SK-N-SH treated with all-trans-retinoic acid at 6 μM for 48 hours (cell line): Measurements from ENCODE around the gene OR7G1.

Source experiments
- ATAC-seq: fragments of 200-7000 bp; cut with Tn5 transposase; 3 replicates; pipeline ENCODE4 v1.9.1; 2020; ENCODE audit warnings: mild to moderate bottlenecking, moderate library complexity
- ARNTL ChIP-seq: fragments of 450-650 bp; formaldehyde crosslinking; IDR thresholded peaks from 2 replicates; pipeline ENCODE4 v1.5.0; 2020; ENCODE audit warnings: low read depth, mild to moderate bottlenecking, moderate library complexity, borderline replicate concordance
- BACH2 ChIP-seq: fragments of 250-450 bp; sonication (Bioruptor Pico); IDR thresholded peaks from 2 replicates; pipeline ENCODE4 v1.9.0; 2021; ENCODE audit warnings: mild to moderate bottlenecking, borderline replicate concordance
- CSDC2 ChIP-seq: fragments of 250-450 bp; sonication (Bioruptor Pico); IDR thresholded peaks from 2 replicates; pipeline ENCODE4 v1.5.0; 2020; ENCODE audit warnings: mild to moderate bottlenecking, moderate library complexity
- ISL1 ChIP-seq: fragments of 250-450 bp; sonication (Bioruptor Pico); IDR thresholded peaks from 2 replicates; pipeline ENCODE4 v2.1.2; 2022; ENCODE audit warnings: mild to moderate bottlenecking, moderate library complexity
- OSR1 ChIP-seq: fragments of 250-450 bp; sonication (Bioruptor Pico); IDR thresholded peaks from 2 replicates; pipeline ENCODE4 v1.8.0; 2022; ENCODE audit warnings: moderate library complexity, mild to moderate bottlenecking, inconsistent platforms
- PPARA ChIP-seq: fragments of 250-450 bp; sonication (Bioruptor Pico); IDR thresholded peaks from 2 replicates; pipeline ENCODE4 v1.5.0; 2020; ENCODE audit warnings: mild to moderate bottlenecking, borderline replicate concordance
- RARB ChIP-seq: fragments of 250-450 bp; sonication (Bioruptor Pico); IDR thresholded peaks from 2 replicates; pipeline ENCODE4 v1.8.0; 2021; ENCODE audit warnings: mild to moderate bottlenecking, moderate library complexity
- SNAI2 ChIP-seq: fragments of 250-450 bp; sonication (Bioruptor Pico); IDR thresholded peaks from 2 replicates; pipeline ENCODE4 v1.5.0; 2020; ENCODE audit warnings: mild to moderate bottlenecking, moderate library complexity
- ZC3H10 ChIP-seq: fragments of 250-450 bp; sonication (Bioruptor Pico); IDR thresholded peaks from 2 replicates; pipeline ENCODE4 v1.5.1; 2021; ENCODE audit warnings: mild to moderate bottlenecking, moderate library complexity
- ZFP30 ChIP-seq: fragments of 450-650 bp; formaldehyde crosslinking; IDR thresholded peaks from 2 replicates; pipeline ENCODE4 v1.5.0; 2022; ENCODE audit warnings: mild to moderate bottlenecking, moderate library complexity
- ZNF70 ChIP-seq: fragments of 450-650 bp; formaldehyde crosslinking; IDR thresholded peaks from 2 replicates; pipeline ENCODE4 v1.5.0; 2020; ENCODE audit warnings: mild to moderate bottlenecking, moderate library complexity
- ZNF8 ChIP-seq: fragments of 450-650 bp; formaldehyde crosslinking; IDR thresholded peaks from 2 replicates; pipeline ENCODE4 v1.5.0; 2020; ENCODE audit warnings: mild to moderate bottlenecking, moderate library complexity
- TF ChIP-seq, protein P1 (sequence below): fragments of 250-450 bp; sonication (Bioruptor Pico); IDR thresholded peaks from 2 replicates; pipeline ENCODE4 v1.5.0; 2020; ENCODE audit warnings: mild to moderate bottlenecking, moderate library complexity
- TF ChIP-seq, protein P2 (sequence below): fragments of 250-450 bp; sonication (Bioruptor Pico); IDR thresholded peaks from 2 replicates; pipeline ENCODE4 v1.5.1; 2020; ENCODE audit warnings: low read depth, mild to moderate bottlenecking, moderate library complexity
- TF ChIP-seq, protein P3 (sequence below): fragments of 250-450 bp; sonication (Bioruptor Pico); IDR thresholded peaks from 2 replicates; pipeline ENCODE4 v1.5.1; 2021; ENCODE audit warnings: mild to moderate bottlenecking, moderate library complexity
- TF ChIP-seq, protein P4 (sequence below): fragments of 250-450 bp; sonication (Bioruptor Pico); IDR thresholded peaks from 2 replicates; pipeline ENCODE4 v1.8.0; 2020; ENCODE audit warnings: mild to moderate bottlenecking, moderate library complexity, borderline replicate concordance

OR7G1 gene

DNA sequence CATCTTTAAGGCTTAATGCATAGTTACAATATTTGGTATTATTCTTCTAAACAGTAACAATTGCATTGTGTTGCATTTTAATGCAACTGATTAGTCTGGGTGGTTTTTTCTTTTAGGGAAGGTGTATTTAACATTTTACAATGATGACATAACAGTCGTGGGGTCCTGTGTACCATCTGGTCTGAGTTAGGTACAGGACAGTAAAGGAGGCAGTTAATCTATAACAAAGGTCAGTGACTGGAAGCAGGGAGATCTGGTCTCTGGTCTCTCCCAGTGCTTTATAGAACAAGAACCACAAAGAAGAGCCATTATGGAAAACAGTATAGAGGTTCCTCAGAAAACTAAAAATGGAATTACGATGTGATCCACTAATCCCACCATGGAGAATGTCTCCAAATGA is 5.6 kb downstream of the OR7G1 start (continued):
- TF ChIP-seq, protein P1, sequence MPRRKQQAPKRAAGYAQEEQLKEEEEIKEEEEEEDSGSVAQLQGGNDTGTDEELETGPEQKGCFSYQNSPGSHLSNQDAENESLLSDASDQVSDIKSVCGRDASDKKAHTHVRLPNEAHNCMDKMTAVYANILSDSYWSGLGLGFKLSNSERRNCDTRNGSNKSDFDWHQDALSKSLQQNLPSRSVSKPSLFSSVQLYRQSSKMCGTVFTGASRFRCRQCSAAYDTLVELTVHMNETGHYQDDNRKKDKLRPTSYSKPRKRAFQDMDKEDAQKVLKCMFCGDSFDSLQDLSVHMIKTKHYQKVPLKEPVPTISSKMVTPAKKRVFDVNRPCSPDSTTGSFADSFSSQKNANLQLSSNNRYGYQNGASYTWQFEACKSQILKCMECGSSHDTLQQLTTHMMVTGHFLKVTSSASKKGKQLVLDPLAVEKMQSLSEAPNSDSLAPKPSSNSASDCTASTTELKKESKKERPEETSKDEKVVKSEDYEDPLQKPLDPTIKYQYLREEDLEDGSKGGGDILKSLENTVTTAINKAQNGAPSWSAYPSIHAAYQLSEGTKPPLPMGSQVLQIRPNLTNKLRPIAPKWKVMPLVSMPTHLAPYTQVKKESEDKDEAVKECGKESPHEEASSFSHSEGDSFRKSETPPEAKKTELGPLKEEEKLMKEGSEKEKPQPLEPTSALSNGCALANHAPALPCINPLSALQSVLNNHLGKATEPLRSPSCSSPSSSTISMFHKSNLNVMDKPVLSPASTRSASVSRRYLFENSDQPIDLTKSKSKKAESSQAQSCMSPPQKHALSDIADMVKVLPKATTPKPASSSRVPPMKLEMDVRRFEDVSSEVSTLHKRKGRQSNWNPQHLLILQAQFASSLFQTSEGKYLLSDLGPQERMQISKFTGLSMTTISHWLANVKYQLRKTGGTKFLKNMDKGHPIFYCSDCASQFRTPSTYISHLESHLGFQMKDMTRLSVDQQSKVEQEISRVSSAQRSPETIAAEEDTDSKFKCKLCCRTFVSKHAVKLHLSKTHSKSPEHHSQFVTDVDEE, result no peak

DNA sequence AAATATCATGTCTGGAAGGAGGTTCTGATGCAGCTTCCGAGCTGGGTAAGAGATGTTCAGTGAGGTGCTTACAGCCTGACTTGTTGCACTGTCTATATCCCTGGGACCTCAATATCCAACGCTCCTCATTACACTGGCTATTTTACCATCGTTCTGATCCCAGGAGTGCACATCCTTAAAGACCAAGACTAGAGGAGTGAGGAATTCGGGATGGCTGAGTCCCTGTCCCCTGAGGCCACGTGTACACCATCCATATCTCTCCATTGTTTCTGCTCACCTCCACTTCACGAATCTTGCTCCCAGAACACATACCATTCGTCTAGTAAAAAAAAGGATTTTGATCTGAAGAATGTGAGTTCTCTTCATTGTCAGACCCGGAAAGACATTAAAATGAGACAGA is 8.2 kb downstream of the OR7G1 start, which contains the start of gene OR7G2:
Gene OR7G2, minus strand, starts transcription at position 101 of the 400 bp plus-strand sequence. CDS start 4,232 bp downstream, outside the sequence.
- TF ChIP-seq BACH2 (no peak), SNAI2 (CRISPR knock-in tag) (no peak)
- ATAC-seq, result no peak

DNA sequence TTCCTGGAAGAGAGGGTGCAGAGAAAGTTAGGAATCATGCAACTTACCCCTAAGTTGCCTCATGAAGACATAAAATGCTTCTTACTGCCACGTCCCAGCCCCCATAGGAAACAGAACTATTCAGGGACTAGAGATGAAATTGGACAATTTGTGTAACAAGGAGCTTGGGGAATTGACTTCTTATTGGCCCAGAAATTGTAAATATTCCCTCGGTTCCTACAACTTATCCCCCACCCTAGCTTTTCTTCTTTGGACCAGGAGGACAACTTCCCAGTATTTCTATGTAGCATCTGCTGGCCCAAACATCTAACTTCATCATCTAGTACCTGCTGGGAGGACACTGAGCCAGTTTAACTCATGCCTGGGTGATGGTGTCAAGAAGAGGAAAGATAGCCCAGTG is 28.8 kb downstream of the OR7G1 start, which contains the start of gene OR1M1:
Gene OR1M1, plus strand, starts transcription at position 301 of the 400 bp plus-strand sequence. CDS start 6,184 bp downstream, outside the sequence.
- TF ChIP-seq ZFP30 (CRISPR knock-in tag) (no peak), BACH2 (no peak), ZNF70 (CRISPR knock-in tag) (no peak)
- ATAC-seq, result no peak

DNA sequence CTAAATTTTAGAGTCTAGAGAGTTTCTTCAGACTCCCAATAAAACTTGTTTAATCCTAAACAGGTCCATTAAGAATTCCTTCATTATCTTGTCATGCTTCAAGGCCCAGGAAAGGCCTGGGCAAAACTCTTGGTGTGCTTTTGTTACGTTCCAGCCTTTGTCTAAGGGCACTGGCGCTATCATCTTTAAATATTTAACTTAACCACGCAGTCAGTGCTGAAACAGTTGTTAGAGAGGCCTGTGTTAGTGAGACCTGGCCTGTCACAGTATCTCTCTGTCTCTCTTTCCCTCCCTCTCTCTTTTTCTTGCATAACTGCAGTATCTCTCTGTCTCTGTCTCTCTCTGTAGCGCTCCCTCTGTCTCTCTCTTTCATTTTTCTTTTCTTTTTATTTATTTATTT is 36.9 kb downstream of the OR7G1 start:
- ATAC-seq, result no peak
- TF ChIP-seq ZFP30 (CRISPR knock-in tag) (no peak), PPARA (CRISPR knock-in tag) (no peak), SNAI2 (CRISPR knock-in tag) (no peak), RARB (no peak), BACH2 (no peak), ARNTL (CRISPR knock-in tag) (no peak)

DNA sequence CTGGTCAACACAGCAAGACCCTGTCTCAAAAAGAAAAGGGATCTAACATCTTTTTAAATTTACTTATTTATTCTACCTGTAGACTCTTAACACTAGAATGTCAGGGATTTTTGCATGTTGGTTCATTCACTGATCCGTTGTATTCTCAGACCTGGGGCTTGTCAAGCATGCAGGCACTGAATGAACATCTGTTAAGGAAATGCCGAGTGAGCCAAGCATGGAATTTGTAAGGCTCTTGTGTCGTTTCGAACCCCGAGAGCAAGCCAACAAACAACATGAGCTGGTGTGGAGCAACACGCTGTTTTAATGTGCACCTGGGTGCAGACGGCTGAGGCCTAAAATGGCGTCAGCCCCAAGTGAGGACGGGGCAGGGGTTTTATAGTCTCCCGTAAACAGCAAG is 38.7 kb downstream of the OR7G1 start:
- TF ChIP-seq, protein P2, sequence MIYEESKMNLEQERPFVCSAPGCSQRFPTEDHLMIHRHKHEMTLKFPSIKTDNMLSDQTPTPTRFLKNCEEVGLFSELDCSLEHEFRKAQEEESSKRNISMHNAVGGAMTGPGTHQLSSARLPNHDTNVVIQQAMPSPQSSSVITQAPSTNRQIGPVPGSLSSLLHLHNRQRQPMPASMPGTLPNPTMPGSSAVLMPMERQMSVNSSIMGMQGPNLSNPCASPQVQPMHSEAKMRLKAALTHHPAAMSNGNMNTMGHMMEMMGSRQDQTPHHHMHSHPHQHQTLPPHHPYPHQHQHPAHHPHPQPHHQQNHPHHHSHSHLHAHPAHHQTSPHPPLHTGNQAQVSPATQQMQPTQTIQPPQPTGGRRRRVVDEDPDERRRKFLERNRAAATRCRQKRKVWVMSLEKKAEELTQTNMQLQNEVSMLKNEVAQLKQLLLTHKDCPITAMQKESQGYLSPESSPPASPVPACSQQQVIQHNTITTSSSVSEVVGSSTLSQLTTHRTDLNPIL, result no peak
- TF ChIP-seq, protein P3, sequence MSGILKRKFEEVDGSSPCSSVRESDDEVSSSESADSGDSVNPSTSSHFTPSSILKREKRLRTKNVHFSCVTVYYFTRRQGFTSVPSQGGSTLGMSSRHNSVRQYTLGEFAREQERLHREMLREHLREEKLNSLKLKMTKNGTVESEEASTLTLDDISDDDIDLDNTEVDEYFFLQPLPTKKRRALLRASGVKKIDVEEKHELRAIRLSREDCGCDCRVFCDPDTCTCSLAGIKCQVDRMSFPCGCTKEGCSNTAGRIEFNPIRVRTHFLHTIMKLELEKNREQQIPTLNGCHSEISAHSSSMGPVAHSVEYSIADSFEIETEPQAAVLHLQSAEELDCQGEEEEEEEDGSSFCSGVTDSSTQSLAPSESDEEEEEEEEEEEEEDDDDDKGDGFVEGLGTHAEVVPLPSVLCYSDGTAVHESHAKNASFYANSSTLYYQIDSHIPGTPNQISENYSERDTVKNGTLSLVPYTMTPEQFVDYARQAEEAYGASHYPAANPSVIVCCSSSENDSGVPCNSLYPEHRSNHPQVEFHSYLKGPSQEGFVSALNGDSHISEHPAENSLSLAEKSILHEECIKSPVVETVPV (CRISPR knock-in tag), result no peak
- no peak for TF ChIP-seq ISL1
- TF ChIP-seq, all 23 proteins: peak for 0
- ATAC-seq, result no peak

DNA sequence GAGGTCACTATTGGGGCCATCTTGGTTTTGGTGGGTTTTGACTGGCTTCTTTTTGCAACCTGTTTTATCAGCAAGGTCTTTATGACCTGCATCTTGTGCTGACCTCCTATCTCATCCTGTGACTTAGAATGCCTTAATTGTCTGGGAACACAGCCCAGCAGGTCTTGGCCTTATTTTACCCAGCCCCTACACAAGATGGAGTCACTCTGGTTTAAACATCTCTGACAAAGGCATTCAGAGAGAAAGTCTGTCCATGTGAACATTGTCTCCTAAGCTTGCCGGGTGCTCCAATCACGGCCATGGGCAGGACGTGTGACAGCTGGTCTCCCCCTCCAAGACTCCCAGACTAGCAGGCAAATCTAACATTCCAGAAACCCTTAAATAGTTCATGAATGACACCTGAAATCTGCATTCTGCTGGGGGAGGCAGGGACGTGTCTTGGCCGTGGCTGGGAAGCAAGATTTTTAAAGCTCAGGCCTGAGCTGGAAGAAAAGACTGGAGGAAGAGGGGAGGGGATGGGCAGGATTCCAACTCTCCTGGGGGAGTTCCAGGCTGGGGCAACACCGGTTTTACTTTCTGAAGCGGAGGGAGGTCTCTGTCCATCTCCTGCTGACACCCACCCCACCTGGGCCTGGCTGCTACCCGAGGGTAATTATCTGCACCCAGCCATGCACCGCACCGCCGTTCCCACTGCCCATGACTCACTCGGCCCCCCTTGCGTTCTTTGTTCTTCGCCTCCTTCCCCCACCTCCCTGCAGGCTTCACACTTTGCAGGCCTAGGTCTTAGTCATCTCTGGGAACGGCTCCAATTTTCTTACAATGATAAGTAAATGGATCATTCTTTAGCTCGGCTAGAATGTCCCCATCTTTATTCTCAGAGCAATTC is 40.3 kb downstream of the OR7G1 start:
- peak; percentile 96 for ATAC-seq
- TF ChIP-seq ZFP30 (CRISPR knock-in tag) (no peak), ARNTL (CRISPR knock-in tag) (no peak), BACH2 (no peak), RARB (0 out of 2 replicates have a peak, but pooled peaks have one; percentile 17), OSR1 (CRISPR knock-in tag) (no peak), ZNF8 (CRISPR knock-in tag) (no peak), ISL1 (peak; percentile 58), ZC3H10 (no peak), CSDC2 (CRISPR knock-in tag) (peak; percentile 99)
- TF ChIP-seq, protein P4, sequence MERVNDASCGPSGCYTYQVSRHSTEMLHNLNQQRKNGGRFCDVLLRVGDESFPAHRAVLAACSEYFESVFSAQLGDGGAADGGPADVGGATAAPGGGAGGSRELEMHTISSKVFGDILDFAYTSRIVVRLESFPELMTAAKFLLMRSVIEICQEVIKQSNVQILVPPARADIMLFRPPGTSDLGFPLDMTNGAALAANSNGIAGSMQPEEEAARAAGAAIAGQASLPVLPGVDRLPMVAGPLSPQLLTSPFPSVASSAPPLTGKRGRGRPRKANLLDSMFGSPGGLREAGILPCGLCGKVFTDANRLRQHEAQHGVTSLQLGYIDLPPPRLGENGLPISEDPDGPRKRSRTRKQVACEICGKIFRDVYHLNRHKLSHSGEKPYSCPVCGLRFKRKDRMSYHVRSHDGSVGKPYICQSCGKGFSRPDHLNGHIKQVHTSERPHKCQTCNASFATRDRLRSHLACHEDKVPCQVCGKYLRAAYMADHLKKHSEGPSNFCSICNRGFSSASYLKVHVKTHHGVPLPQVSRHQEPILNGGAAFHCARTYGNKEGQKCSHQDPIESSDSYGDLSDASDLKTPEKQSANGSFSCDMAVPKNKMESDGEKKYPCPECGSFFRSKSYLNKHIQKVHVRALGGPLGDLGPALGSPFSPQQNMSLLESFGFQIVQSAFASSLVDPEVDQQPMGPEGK (CRISPR knock-in tag), result peak; percentile 86; the same call in 1 of the 2 replicates
- TF ChIP-seq, protein P3 (CRISPR knock-in tag), result no peak
- TF ChIP-seq, protein P1, result no peak
- TF ChIP-seq, protein P2, result no peak
